GM12878 (cell line): ENCODE measurements around the gene ZYX. TPM values are rescaled to one million over a fixed set of nuclear protein-coding genes. Genes with fewer than 3 reads are reported as not detected.

ENCODE experiments used
- ATAC-seq: fragments of 200-7000 bp; cut with Tn5 transposase; 3 replicates; pipeline ENCODE4 v1.9.1; 2020; ENCODE audit warnings: mild to moderate bottlenecking, moderate library complexity
- BruUV-seq: library from RNA; stranded (reverse); fragments of 400-500 nt; replicated peaks from 2 replicates; lab custom pipeline; 2021; lab: Mats Ljungman, UMichigan
- CTCF ChIA-PET: fragments of 300-600 bp; sonication (Branson Sonifier 250); formaldehyde crosslinking; extraction: SDS; loops from one replicate; lab custom pipeline; 2021; ENCODE audit warnings: inconsistent platforms; lab: Yijun Ruan, JAX
- POLR2A ChIA-PET: fragments of 350-600 bp; formaldehyde crosslinking; extraction: SDS; loops from one replicate; lab custom pipeline; 2021; ENCODE audit warnings: inconsistent platforms; lab: Charles Lee
- RAD21 ChIA-PET: fragments of 300-600 bp; sonication (Branson Sonifier 250); formaldehyde crosslinking; loops from one replicate; lab custom pipeline; 2023; ENCODE audit warnings: antibody characterized with exemption; ENCODE audit not compliant: unreplicated experiment; lab: Charles Lee
- SMC1A ChIA-PET: fragments of 300-600 bp; sonication (Branson Sonifier 250); formaldehyde crosslinking; loops from one replicate; lab custom pipeline; 2023; ENCODE audit not compliant: unreplicated experiment, uncharacterized antibody; lab: Charles Lee
- DNase-seq: peaks from one replicate; pipeline ENCODE4 v3.0.0-alpha.2; 2011; ENCODE audit warnings: low read depth, low spot score
- FAIRE-seq: peaks from 3 replicates; lab custom pipeline; 2011; peaks lifted over from hg19 to GRCh38; lab: Jason Lieb, UNC
- H2AFZ ChIP-seq: 2 replicates; pipeline ENCODE4 v1.6.0; 2011; ENCODE audit warnings: low read depth, low read length, control low read depth; ENCODE audit not compliant: control insufficient read depth
- H3K27ac ChIP-seq: 2 replicates; pipeline ENCODE4 v1.5.1; 2011; ENCODE audit warnings: control low read depth; ENCODE audit not compliant: control insufficient read depth, insufficient read depth
- H3K27me3 ChIP-seq, 2 experiments: replicated peaks in 1 of 2; 2 replicates each; pipeline versions ENCODE4 v1.6.0 to v1.6.1; 2011; ENCODE audit warnings: low read length in 1 of 2; ENCODE audit not compliant: control insufficient read depth in 2 of 2, insufficient read depth in 2 of 2
- H3K36me3 ChIP-seq, 2 experiments: 2 replicates each; pipeline ENCODE4 v1.5.1; 2011; ENCODE audit warnings: low read length in 1 of 2; ENCODE audit not compliant: control insufficient read depth in 2 of 2, insufficient read depth in 2 of 2
- H3K4me1 ChIP-seq: 2 replicates; pipeline ENCODE4 v1.6.1; 2011; ENCODE audit warnings: mild to moderate bottlenecking, low read length, moderate library complexity, mixed read lengths; ENCODE audit not compliant: control insufficient read depth, insufficient read depth
- H3K4me2 ChIP-seq: 2 replicates; pipeline ENCODE4 v1.6.0; 2011; ENCODE audit warnings: control low read depth; ENCODE audit not compliant: control insufficient read depth, insufficient read depth
- H3K4me3 ChIP-seq: fragments of 200-600 bp; sonication (generic); 2 replicates; pipeline ENCODE4 v1.5.1; 2016
- H3K79me2 ChIP-seq: 2 replicates; pipeline ENCODE4 v1.6.0; 2011; ENCODE audit warnings: low read length; ENCODE audit not compliant: control insufficient read depth, insufficient read depth
- H3K9ac ChIP-seq: 2 replicates; pipeline ENCODE4 v1.8.0; 2011; ENCODE audit warnings: low read length, control low read depth, mixed read lengths; ENCODE audit not compliant: control insufficient read depth, insufficient read depth
- H3K9me3 ChIP-seq: replicated peaks from 3 replicates; pipeline ENCODE4 v1.5.1; 2011; ENCODE audit warnings: mild to moderate bottlenecking, low read length; ENCODE audit not compliant: control insufficient read depth, insufficient read depth
- H4K20me1 ChIP-seq: 2 replicates; pipeline ENCODE4 v1.6.0; 2011; ENCODE audit not compliant: control insufficient read depth, insufficient read depth
- CBFB ChIP-seq: IDR thresholded peaks from 2 replicates; pipeline ENCODE4 v1.6.1; 2016; ENCODE audit warnings: antibody characterized with exemption, low read depth
- EP300 ChIP-seq, 2 experiments: fragments of 150-350 bp in 1 of 2; IDR thresholded peaks; 2 replicates each; pipeline ENCODE4 v1.6.1; 2011 to 2012; ENCODE audit warnings: low read depth in 2 of 2, low read length in 2 of 2, borderline replicate concordance in 1 of 2, improper control_type of control experiment in 1 of 2, inconsistent platforms in 1 of 2; ENCODE audit not compliant: control insufficient read depth in 1 of 2
- JUNB ChIP-seq: IDR thresholded peaks from 2 replicates; pipeline ENCODE4 v1.6.1; 2016; ENCODE audit warnings: antibody characterized with exemption, mild to moderate bottlenecking
- MEF2A ChIP-seq: IDR thresholded peaks from 2 replicates; pipeline ENCODE4 v1.6.1; 2011; ENCODE audit warnings: low read depth, mild to moderate bottlenecking, low read length, moderate library complexity; ENCODE audit not compliant: insufficient read depth
- MTA3 ChIP-seq: IDR thresholded peaks from 2 replicates; pipeline ENCODE4 v1.6.1; 2012; ENCODE audit warnings: low read length, inconsistent platforms, borderline replicate concordance
- NR2C1 ChIP-seq: fragments of 450-650 bp; IDR thresholded peaks from 2 replicates; pipeline ENCODE4 v1.6.1; 2017; ENCODE audit warnings: antibody characterized with exemption, mild to moderate bottlenecking, moderate library complexity
- SKIL ChIP-seq: fragments of 450-650 bp; IDR thresholded peaks from 2 replicates; pipeline ENCODE4 v1.6.1; 2017; ENCODE audit warnings: mild to moderate bottlenecking, low read depth, inconsistent platforms; ENCODE audit not compliant: poor library complexity, severe bottlenecking
- ZBTB33 ChIP-seq: fragments of 450-650 bp; IDR thresholded peaks from 2 replicates; pipeline ENCODE4 v1.6.1; 2017; ENCODE audit warnings: mild to moderate bottlenecking
- ZNF592 ChIP-seq: fragments of 450-650 bp; IDR thresholded peaks from 2 replicates; pipeline ENCODE4 v1.6.1; 2017; ENCODE audit warnings: mild to moderate bottlenecking, moderate library complexity
- WGBS: methylation state at CpG from one replicate; pipeline ENCODE4 v1.1.6; 2016; ENCODE audit warnings: low lambda C conversion rate; ENCODE audit not compliant: insufficient replicate concordance, insufficient coverage; ENCODE audit errors: missing lambda C conversion rate; 5-methylcytosine and 5-hydroxymethylcytosine counted together
- in situ Hi-C: fragments of 300-500 bp; cut with MboI; formaldehyde crosslinking; loops from 9 replicates; pipeline ENCODE4 v1.14.3; 2018; ENCODE audit warnings: mixed read lengths
- intact Hi-C: fragments of 100-400 bp; cut with micrococcal nuclease; formaldehyde crosslinking; loops from one replicate; pipeline ENCODE4 v1.14.2; 2022; ENCODE audit not compliant: unreplicated experiment
- polyA plus RNA-seq, 11 experiments: library from polyadenylated mRNA; depleted of rRNA in 4 of 11; unstranded in 6 of 11; stranded (reverse) in 5 of 11; fragments of >200 nt; fragmentation: Nextera tagmentation in 4 of 11; fragmentation: Illumina TruSeq in 1 of 11; extraction: Ambion mirVana in 4 of 11; extraction: Trizol in 1 of 11; gene quantifications; 1 replicate in 1 of 11; 2 replicates in 10 of 11; pipeline versions ENCODE4 v1.2.1 to v1.2.3, GENCODE V29; 2011 to 2016; ENCODE audit warnings: inconsistent platforms in 2 of 11, missing spikeins in 2 of 11, low read depth in 1 of 11
- total RNA-seq, 4 experiments: library from RNA; depleted of rRNA in 3 of 4; stranded (reverse); fragments of >200 nt in 3 of 4; fragmentation: Illumina TruSeq in 1 of 4; extraction: Trizol in 1 of 4; gene quantifications; 2 replicates each; pipeline versions ENCODE4 v1.2.1 to v1.2.3, GENCODE V29; 2013 to 2021

Gene ZYX
- total and polyA plus RNA-seq, 10 of the 15 experiments (the other 5 are each of a cell fraction or from before 2014, with no cell fraction given) = 2.1 to 100 (median 27.6) TPM

GRCh38 chr7:143356414-143357050 is 24.6 kb upstream of the ZYX start:
- in situ Hi-C loops = no loop called here
- no peak overlapping the region for H3K27ac ChIP-seq
- H3K4me1 ChIP-seq = no peaks in the 10 kb centered on the region
- H3K36me3 ChIP-seq = no peaks in the 10 kb centered on the region
- ChIA-PET RAD21 (no interaction called here), CTCF (no interaction called here), SMC1A (interaction anchor here (0.6 kb wide), 1 partner anchor 296 kb away, joined by 3 read pairs; no protein-coding TSS in a partner anchor), POLR2A (interaction anchor here (0.6 kb wide), 1 partner anchor 24 kb away, joined by 3 read pairs; no protein-coding TSS in a partner anchor)
- no peaks in the 10 kb centered on the region for H3K79me2 ChIP-seq
- H3K4me3 ChIP-seq = no peak overlapping the region
- no peak overlapping the region for H3K4me2 ChIP-seq
- no TSS peak for BruUV-seq
- 45% methylated on average over 13 of the region's 13 CpGs for WGBS
- intact Hi-C loops = no loop called here
- H3K9me3 ChIP-seq = no peaks in the 10 kb centered on the region
- peaks cover 4 to 12% of the 10 kb centered on the region in 2 experiments; a peak in 3 of 4 replicates for H3K27me3 ChIP-seq
- TF ChIP-seq MTA3 (no peak), JUNB (no peak), NR2C1 (no peak), CBFB (no peak), SKIL (no peak), EP300 (IDR thresholded peaks at IDR 0.05; ENCODE audit: borderline replicate concordance in 1 of 2, control insufficient read depth in 1 of 2, low read depth in 2 of 2, low read length in 2 of 2) (no peak), ZBTB33 (no peak), MEF2A (no peak), ZNF592 (no peak)
- TF ChIP-seq, all 136 proteins: peak for 0
- Histone ChIP-seq H4K20me1 (no peaks in the 10 kb centered on the region), H3K9ac (no peak overlapping the region), H2AFZ (no peak overlapping the region)
- no peak for ATAC-seq
- DNase-seq = no peak
- no peak for FAIRE-seq
